ENCODE results near the gene DYSF.

The DYSF gene

GRCh38 chr2:71683666-71684065 is 230.3 kb downstream of the DYSF start:
- DNase-seq = no peak

DNA sequence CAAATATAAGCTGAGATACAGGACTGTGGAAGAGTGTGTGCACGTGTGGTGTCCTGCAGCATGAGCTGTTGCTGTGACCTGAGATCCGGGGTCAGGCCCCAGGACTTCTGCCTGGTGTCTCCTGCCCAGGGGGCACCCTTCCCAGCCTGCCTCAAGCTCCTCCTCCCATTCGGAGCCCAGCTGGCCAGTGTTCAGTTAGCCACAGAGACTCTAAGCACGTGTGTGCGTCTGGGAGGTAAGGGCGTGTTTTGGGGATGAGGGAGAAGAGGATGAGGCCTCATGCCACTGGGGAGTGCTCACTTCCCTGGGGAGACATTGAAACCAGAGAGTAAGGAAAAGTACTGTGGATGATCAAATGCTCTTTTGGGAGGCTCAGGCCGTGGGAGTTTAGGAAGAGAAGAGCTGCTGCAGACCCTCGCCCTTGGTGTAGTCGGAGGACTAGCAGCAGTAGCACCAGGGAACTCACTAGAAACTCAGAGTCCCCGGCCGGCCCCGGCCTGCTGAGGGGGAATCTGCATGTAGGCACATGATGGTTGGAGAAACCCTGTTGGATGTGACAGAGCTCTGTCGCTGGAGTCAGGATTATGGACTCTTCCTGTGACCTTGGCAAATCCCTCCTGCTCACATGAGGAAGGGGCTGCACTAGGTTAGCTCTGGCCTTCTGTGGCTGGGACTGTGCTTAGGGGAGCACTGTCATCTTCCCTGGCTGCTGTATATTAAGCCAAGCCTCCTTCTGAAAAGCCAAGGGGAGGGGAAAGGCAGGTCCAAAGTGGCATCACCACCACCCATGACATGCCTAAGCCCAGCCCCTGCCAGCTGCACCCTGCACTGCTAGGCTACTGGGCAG is 231.1 kb downstream of the DYSF start:
- no peak for DNase-seq

GRCh38 chr2:71685073-71685848 is 231.9 kb downstream of the DYSF start:
- no peak for DNase-seq

DNA sequence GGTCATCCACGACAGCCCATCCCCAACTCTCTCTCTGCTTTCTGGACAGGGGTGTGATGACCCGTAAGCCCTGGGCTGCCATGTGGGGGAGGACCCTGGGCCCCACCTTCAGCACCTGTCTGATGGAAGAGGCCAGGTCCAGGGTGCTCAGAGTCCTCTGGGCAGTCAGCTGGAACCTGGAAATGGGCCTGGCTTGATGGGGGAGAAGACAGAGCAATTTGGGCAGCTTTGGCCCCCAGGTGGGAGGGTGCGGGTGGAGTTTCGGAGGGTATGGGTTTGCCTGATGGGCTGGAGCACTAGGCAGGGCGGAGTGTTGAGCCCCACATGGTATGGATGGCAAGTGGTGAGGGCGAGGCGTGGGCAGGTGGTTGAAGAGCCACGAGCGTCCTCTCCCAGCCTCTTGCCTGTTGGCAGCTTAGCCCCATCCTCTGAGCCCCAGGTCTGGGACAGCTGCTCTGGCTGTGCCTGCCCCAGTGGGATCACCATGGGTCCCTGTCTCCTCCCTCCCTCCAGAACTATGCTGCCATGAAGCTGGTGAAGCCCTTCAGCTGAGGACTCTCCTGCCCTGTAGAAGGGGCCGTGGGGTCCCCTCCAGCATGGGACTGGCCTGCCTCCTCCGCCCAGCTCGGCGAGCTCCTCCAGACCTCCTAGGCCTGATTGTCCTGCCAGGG is 232.7 kb downstream of the DYSF start:
- DNase-seq = no peak

- no peak for DNase-seq
Measured at GRCh38 chr2:71686781-71687180, 233.4 kb downstream of the DYSF start.

GRCh38 chr2:71687412-71687811 is 234.1 kb downstream of the DYSF start:
- no peak for DNase-seq

GRCh38 chr2:71688530-71688929 is 235.2 kb downstream of the DYSF start:
- DNase-seq = no peak

GRCh38 chr2:71689393-71689792 is 236.0 kb downstream of the DYSF start:
- DNase-seq = no peak

GRCh38 chr2:71689968-71690834 is 236.8 kb downstream of the DYSF start:
- DNase-seq = no peak

- DNase-seq = no peak
Measured at GRCh38 chr2:71690876-71691475, 237.6 kb downstream of the DYSF start.

GRCh38 chr2:71691747-71692441 is 238.5 kb downstream of the DYSF start:
- DNase-seq = no peak

DNA sequence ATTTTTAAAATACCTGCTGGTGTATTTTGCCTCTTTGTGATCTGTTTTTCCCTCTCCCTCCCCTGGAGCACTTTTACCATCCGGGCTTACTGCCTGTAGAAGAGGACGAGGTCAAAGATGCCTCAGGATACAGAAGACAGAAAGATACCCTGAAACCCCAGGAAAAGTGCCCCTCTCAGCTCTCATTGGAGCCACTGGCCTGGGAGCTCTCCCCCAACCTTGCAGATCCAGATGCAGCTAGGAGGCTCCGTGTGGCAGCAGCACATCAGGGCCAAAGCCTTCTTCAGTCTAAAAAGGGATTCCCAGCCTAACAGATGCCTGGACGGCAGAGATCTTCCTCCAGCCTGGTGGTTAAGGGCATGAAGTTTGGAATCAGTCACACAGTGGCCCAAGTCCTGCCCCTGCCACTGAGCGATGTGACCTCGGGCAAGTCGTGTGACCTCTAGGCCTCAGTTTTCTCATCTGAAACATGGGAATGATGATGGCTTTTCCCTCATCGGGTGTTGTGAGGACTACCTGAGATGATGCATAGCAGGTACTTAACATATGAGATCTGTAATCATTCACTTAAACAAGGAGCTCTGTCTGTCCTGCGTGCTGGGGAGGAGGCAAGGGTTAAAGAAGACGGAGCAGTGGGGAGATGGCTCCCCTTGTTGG is 239.4 kb downstream of the DYSF start:
- DNase-seq = no peak

DNA sequence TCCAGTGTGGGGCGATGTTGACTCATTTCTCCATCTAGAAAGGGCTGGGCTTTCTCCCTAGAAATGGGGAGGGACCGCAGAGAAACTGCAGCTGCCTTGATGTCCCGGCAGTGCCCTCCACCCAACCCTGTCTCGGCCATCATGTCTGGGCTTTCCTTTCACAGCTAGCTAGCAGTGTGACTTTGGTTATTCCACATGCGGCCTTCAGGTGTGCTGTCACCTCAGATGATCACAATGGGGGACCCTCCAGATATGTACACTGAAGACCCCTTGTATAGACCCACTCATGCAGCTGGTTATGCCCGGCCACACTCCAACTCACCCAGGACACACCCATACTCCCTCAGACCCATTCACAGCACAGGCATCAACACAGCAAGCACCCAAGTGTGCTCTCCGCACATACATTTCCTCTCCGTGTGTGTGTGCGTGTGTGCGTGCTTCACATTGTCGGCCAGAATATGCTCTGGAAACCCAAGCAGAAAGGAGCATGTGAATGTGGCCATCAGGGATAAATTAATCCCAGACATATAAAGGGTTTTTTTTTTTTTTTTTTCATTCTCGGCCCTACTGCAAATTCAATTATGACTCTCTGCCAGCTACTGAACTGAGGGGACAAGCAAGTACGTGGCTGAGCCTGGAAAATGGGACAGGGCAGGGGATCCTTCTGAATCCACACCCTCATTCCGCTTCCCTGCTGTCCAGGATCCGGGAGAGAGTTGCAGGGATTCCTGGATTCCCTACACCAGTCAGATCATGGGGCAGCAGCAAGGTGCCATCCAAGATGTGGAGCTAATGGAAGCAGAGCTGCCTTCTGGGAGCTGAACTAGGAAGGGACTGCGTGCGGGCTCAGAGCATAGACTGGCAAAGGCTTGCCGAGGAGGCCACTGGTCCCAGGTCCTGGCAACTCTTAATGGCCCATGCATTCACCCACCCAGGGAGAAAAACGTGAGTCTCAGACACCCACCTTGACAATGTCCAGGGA is 240.2 kb downstream of the DYSF start:
- no peak for DNase-seq

DNA sequence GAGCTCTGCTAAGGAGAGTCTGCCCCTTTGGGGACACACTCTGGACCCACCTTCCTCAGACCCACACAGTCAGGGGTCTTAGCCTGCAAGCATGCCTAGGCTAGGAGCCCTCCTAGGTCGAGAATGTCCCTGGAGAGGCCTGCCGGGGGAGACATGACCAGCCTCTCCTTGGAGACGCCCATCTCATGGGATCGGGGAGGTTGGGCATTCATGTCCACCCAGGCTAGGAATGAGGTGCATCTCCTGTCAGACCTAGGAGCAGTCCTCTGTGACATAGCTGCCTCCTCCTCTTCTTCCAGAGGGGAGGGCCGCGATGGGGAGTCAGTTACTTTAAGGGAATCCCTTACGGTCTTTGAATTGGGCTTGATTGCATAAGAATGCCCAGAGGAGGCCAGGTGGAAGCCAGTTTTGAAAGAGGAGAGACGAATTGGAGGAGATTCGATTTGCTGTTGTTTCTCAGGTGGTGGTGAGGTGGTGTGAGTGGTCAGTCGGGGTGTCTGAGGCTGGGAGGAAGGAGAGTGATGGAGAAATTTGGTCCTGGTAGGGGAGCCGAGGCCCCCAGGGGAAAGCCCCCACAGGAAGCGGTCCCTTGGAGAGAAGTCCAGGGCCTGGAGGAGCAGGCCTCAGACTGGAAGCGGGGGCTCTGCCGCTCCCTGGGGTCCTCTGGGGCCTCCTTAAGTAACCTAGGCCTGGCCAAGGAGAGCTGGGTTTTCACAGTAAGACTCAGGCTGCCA is 241.3 kb downstream of the DYSF start:
- no peak for DNase-seq

- DNase-seq = no peak
Measured at GRCh38 chr2:71695235-71696120, 242.1 kb downstream of the DYSF start.

GRCh38 chr2:71696381-71696780 is 243.0 kb downstream of the DYSF start:
- DNase-seq = no peak

DNA sequence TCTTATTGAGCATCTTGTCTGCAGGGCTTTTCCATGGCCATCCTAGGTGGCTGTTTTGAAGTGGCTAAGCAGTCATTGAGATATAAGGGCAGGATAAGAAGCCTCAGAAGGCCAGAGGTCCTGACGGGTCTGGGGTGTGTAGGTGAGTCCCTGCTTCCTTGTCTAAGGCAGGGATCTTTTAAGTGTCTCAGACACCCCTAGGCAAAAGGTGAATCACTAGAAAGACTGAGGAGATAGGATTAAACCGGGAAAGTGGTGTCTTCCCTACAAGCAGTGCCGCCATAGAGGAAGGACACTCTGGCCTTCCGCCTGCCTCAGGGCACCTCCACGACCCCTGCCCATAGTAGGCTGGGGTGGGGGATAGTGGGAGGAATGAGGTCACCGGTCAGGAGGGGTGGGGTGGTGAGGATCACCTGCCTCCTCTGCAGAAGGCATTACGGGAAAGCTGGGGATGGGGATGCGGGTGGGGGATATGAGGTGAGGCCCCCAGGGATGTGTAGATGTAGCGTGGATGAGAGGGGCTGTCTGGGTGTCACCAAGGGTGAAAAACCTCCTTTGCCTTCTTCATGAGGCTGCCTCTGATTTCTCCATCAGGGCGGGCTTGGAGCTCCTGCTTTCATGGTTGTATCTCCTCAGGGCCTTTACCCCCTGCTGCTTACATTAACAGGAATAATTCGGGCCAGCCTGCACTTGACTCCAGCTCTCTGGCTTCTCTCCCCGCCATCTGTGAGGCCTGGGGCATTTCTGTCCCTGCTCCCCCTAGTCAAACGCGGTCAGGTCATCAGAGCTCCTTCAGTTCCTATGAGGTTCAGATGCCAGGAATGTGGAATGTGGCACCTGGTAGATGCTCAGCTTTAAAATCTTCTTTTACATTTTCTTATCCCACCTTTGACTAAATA is 244.0 kb downstream of the DYSF start:
- no peak for DNase-seq

Measured in stimulated activated CD4-positive, alpha-beta T cell treated with anti-CD3 and anti-CD28 coated beads, Interleukin-4, amount 100 ng/mL, for 24 hours (primary cell).